Activated naive CD4-positive, alpha-beta T cell treated with anti-CD3 and anti-CD28 coated beads for 36 hours (primary cell): ENCODE results near the gene DAAM2. TPM values are rescaled to one million over a fixed set of nuclear protein-coding genes. Genes with fewer than 3 reads are reported as not detected.

ENCODE experiments used
- CTCF ChIA-PET: fragments of 350-600 bp; sonication (Branson Sonifier 250); formaldehyde crosslinking; loops from one replicate; lab custom pipeline; 2021; ENCODE audit warnings: antibody characterized with exemption; lab: Charles Lee
- DNase-seq: peaks from one replicate; pipeline ENCODE4 v3.0.0-alpha.2; 2020
- H3K27ac Mint-ChIP-seq: one replicate; pipeline ENCODE4 v1.8.0; 2021; ENCODE audit warnings: mild to moderate bottlenecking, mixed read lengths
- H3K27me3 Mint-ChIP-seq: one replicate; pipeline ENCODE4 v1.8.0; 2021; ENCODE audit warnings: low read depth, mixed read lengths
- H3K36me3 Mint-ChIP-seq: one replicate; pipeline ENCODE4 v1.8.0; 2021; ENCODE audit warnings: low read depth, mixed read lengths
- H3K4me1 Mint-ChIP-seq: one replicate; pipeline ENCODE4 v1.8.0; 2021; ENCODE audit warnings: low read depth, mixed read lengths
- H3K4me3 Mint-ChIP-seq: one replicate; pipeline ENCODE4 v1.8.0; 2021; ENCODE audit warnings: mild to moderate bottlenecking, moderate library complexity, mixed read lengths
- H3K9me3 Mint-ChIP-seq: one replicate; pipeline ENCODE4 v1.8.0; 2021; ENCODE audit warnings: mixed read lengths
- intact Hi-C: fragments of 100-400 bp; cut with micrococcal nuclease; formaldehyde crosslinking; loops from one replicate; pipeline ENCODE4 v1.15.1; 2023
- total RNA-seq, 2 experiments: library from RNA; stranded (reverse); gene quantifications; one replicate each; pipeline ENCODE4 v1.2.3, GENCODE V29; 2021

DAAM2 gene
- total RNA-seq, 2 experiments from 2014 or later, result not detected

- DNase-seq, result no peak
- Mint-ChIP-seq H3K36me3 (no peaks in the 10 kb centered on the region), H3K4me3 (no peak overlapping the region), H3K9me3 (no peaks in the 10 kb centered on the region), H3K27me3 (peaks cover 19% of the 10 kb centered on the region), H3K27ac (no peak overlapping the region), H3K4me1 (no peaks in the 10 kb centered on the region)
- CTCF ChIA-PET, result no interaction called here
- intact Hi-C loops, result no loop called here
Observed at GRCh38 chr6:39770446-39770845, 21.7 kb upstream of the DAAM2 start.

GRCh38 chr6:39772559-39773273 is 19.5 kb upstream of the DAAM2 start:
- CTCF ChIA-PET, result interaction anchor here (0.6 kb wide), 1 partner anchor 423 kb away, joined by 3 read pairs; no protein-coding TSS in a partner anchor
- Mint-ChIP-seq H3K27me3 (peaks cover 11% of the 10 kb centered on the region), H3K4me3 (no peak overlapping the region), H3K27ac (no peak overlapping the region), H3K9me3 (no peaks in the 10 kb centered on the region), H3K36me3 (no peaks in the 10 kb centered on the region), H3K4me1 (no peaks in the 10 kb centered on the region)
- DNase-seq, result no peak
- intact Hi-C loops, result no loop called here

DNA sequence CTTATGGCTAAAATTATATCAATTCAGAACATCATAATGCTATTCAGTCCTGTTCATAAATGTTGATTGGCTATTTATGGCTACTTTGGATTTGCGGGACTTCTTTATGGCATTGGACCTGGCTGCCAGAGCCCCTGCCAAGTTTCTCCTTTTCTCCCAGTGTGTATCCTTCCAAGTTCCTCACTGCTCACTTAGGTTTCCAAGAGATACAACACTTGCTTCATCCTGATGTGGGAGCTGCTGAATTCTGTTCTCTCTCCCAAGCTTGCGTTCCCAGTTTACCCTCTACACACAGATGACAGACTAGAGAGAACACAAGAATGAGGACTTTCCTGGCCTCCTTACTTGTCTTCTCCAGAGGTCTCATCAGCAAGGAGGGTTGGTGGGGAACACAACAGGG is 18.4 kb upstream of the DAAM2 start:
- no peak for DNase-seq
- Mint-ChIP-seq H3K4me3 (no peak overlapping the region), H3K36me3 (no peaks in the 10 kb centered on the region), H3K27me3 (peaks cover 11% of the 10 kb centered on the region), H3K27ac (no peak overlapping the region), H3K4me1 (no peaks in the 10 kb centered on the region), H3K9me3 (no peaks in the 10 kb centered on the region)
- CTCF ChIA-PET, result interaction anchor here (0.6 kb wide), 1 partner anchor 424 kb away, joined by 3 read pairs; no protein-coding TSS in a partner anchor
- intact Hi-C loops, result no loop called here

DNA sequence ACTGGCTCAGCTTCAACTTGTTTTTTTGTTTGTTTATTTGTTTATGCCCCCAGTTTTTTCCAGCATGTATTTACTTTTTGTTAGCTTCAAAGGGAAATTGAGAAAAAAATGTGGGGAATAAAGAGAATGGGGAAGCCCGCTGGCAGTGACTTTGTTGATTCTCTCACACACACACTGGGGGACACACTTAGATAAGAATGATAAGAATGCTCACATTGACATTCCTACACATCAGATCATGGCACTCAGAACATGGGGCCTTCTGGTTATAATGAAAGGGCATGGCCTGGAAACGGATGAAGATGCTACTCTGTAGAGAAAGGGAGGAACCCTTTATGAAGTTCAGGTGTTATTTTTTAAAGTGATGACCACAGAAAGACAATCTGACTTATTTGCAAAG is 15.6 kb upstream of the DAAM2 start:
- Mint-ChIP-seq H3K9me3 (no peaks in the 10 kb centered on the region), H3K27me3 (peaks cover 9% of the 10 kb centered on the region), H3K4me3 (no peak overlapping the region), H3K27ac (no peak overlapping the region), H3K4me1 (no peaks in the 10 kb centered on the region), H3K36me3 (no peaks in the 10 kb centered on the region)
- intact Hi-C loops, result no loop called here
- CTCF ChIA-PET, result no interaction called here
- DNase-seq, result no peak

- intact Hi-C loops, result no loop called here
Observed at GRCh38 chr6:39777218-39777617, 15.0 kb upstream of the DAAM2 start.

GRCh38 chr6:39777661-39778060 is 14.5 kb upstream of the DAAM2 start:
- Mint-ChIP-seq H3K4me1 (no peaks in the 10 kb centered on the region), H3K27me3 (peaks cover 9% of the 10 kb centered on the region), H3K27ac (no peak overlapping the region), H3K4me3 (no peak overlapping the region), H3K9me3 (no peaks in the 10 kb centered on the region), H3K36me3 (no peaks in the 10 kb centered on the region)
- intact Hi-C loops, result no loop called here
- CTCF ChIA-PET, result interaction anchor here (0.6 kb wide), 1 partner anchor 86 kb away, joined by 3 read pairs; no protein-coding TSS in a partner anchor
- no peak for DNase-seq

More at GRCh38 chr6:39777218-39777617, 15.0 kb upstream of the DAAM2 start:
- CTCF ChIA-PET, result interaction anchor here (0.6 kb wide), 1 partner anchor 87 kb away, joined by 3 read pairs; no protein-coding TSS in a partner anchor
- H3K36me3 Mint-ChIP-seq, result no peaks in the 10 kb centered on the region
- H3K4me1 Mint-ChIP-seq, result no peaks in the 10 kb centered on the region
- no peaks in the 10 kb centered on the region for H3K9me3 Mint-ChIP-seq
- H3K4me3 Mint-ChIP-seq, result no peak overlapping the region
- no peak for DNase-seq
- H3K27me3 Mint-ChIP-seq, result peaks cover 9% of the 10 kb centered on the region
- H3K27ac Mint-ChIP-seq, result no peak overlapping the region

- no peaks in the 10 kb centered on the region for H3K36me3 Mint-ChIP-seq
- H3K27ac Mint-ChIP-seq, result no peak overlapping the region
- no peak overlapping the region for H3K4me3 Mint-ChIP-seq
- no peak for DNase-seq
- peaks cover 9% of the 10 kb centered on the region for H3K27me3 Mint-ChIP-seq
- H3K9me3 Mint-ChIP-seq, result peaks cover 4% of the 10 kb centered on the region
- CTCF ChIA-PET, result no interaction called here
- no peaks in the 10 kb centered on the region for H3K4me1 Mint-ChIP-seq
- intact Hi-C loops, result no loop called here
Observed at GRCh38 chr6:39778581-39779255, 13.5 kb upstream of the DAAM2 start.

- CTCF ChIA-PET, result no interaction called here
- Mint-ChIP-seq H3K4me1 (no peaks in the 10 kb centered on the region), H3K27me3 (peaks cover 7% of the 10 kb centered on the region), H3K9me3 (peaks cover 5% of the 10 kb centered on the region), H3K36me3 (no peaks in the 10 kb centered on the region), H3K27ac (no peak overlapping the region), H3K4me3 (no peak overlapping the region)
- DNase-seq, result no peak
- intact Hi-C loops, result no loop called here
Observed at GRCh38 chr6:39785281-39785680, 6.9 kb upstream of the DAAM2 start.

- Mint-ChIP-seq H3K9me3 (peaks cover 5% of the 10 kb centered on the region), H3K4me1 (no peaks in the 10 kb centered on the region), H3K27ac (no peak overlapping the region), H3K36me3 (no peaks in the 10 kb centered on the region), H3K4me3 (no peak overlapping the region), H3K27me3 (peaks cover 12% of the 10 kb centered on the region)
- intact Hi-C loops, result no loop called here
- DNase-seq, result no peak
- CTCF ChIA-PET, result no interaction called here
Observed at GRCh38 chr6:39786649-39787048, 5.5 kb upstream of the DAAM2 start.

GRCh38 chr6:39787322-39787721 is 4.9 kb upstream of the DAAM2 start:
- CTCF ChIA-PET, result no interaction called here
- no peaks in the 10 kb centered on the region for H3K36me3 Mint-ChIP-seq
- no peak for DNase-seq
- H3K27me3 Mint-ChIP-seq, result peaks cover 14% of the 10 kb centered on the region
- H3K4me3 Mint-ChIP-seq, result no peak overlapping the region
- no peak overlapping the region for H3K27ac Mint-ChIP-seq
- intact Hi-C loops, result no loop called here
- peaks cover 5% of the 10 kb centered on the region for H3K9me3 Mint-ChIP-seq
- H3K4me1 Mint-ChIP-seq, result no peaks in the 10 kb centered on the region

GRCh38 chr6:39790772-39791171 is 1.4 kb upstream of the DAAM2 start:
- H3K4me3 Mint-ChIP-seq, result no peak overlapping the region
- intact Hi-C loops, result no loop called here
- H3K4me1 Mint-ChIP-seq, result peaks cover 5% of the 10 kb centered on the region
- no peak for DNase-seq
- no peaks in the 10 kb centered on the region for H3K9me3 Mint-ChIP-seq
- CTCF ChIA-PET, result interaction anchor here (1.3 kb wide), 1 partner anchor 83 kb away, joined by 6 read pairs; no protein-coding TSS in a partner anchor
- no peak overlapping the region for H3K27ac Mint-ChIP-seq
- no peaks in the 10 kb centered on the region for H3K36me3 Mint-ChIP-seq
- peaks cover 41% of the 10 kb centered on the region for H3K27me3 Mint-ChIP-seq

- no peak overlapping the region for H3K4me3 Mint-ChIP-seq
- DNase-seq, result no peak
- H3K36me3 Mint-ChIP-seq, result no peaks in the 10 kb centered on the region
- H3K27ac Mint-ChIP-seq, result no peak overlapping the region
- intact Hi-C loops, result no loop called here
- no peaks in the 10 kb centered on the region for H3K9me3 Mint-ChIP-seq
- CTCF ChIA-PET, result interaction anchor here (0.6 to 1.3 kb wide), 3 partner anchors 17 to 203 kb away, joined by 3 to 6 read pairs (median 3); no protein-coding TSS in a partner anchor
- H3K4me1 Mint-ChIP-seq, result peaks cover 5% of the 10 kb centered on the region
- peaks cover 41% of the 10 kb centered on the region for H3K27me3 Mint-ChIP-seq
Observed at GRCh38 chr6:39791311-39791710, 865 bp upstream of the DAAM2 start.
